Measurements from ENCODE around the gene SP6. TPM values are rescaled to one million over a fixed set of nuclear protein-coding genes. Genes with fewer than 3 reads are reported as not detected.

The SP6 gene
- total RNA-seq, 1 experiment from 2014 or later = not detected

- DNase-seq (ENCODE audit: low read depth) = no peak
Measured at GRCh38 chr17:47856830-47857229, 5.9 kb upstream of the SP6 start.

GRCh38 chr17:47855737-47856136 is 4.8 kb upstream of the SP6 start:
- DNase-seq (ENCODE audit: low read depth) = no peak

GRCh38 chr17:47853616-47854015 is 2.7 kb upstream of the SP6 start:
- no peak for DNase-seq (ENCODE audit: low read depth)

- DNase-seq (ENCODE audit: low read depth) = no peak
Measured at GRCh38 chr17:47852113-47852949, 1.4 kb upstream of the SP6 start.

GRCh38 chr17:47851764-47852112 is 775 bp upstream of the SP6 start:
- DNase-seq (ENCODE audit: low read depth) = no peak

GRCh38 chr17:47850373-47850691 is 631 bp downstream of the SP6 start:
- DNase-seq (ENCODE audit: low read depth) = no peak

- DNase-seq (ENCODE audit: low read depth) = no peak
Measured at GRCh38 chr17:47848198-47848513, 2.8 kb downstream of the SP6 start.

GRCh38 chr17:47847341-47848197 is 3.4 kb downstream of the SP6 start:
- DNase-seq (ENCODE audit: low read depth) = no peak

GRCh38 chr17:47846716-47847340 is 4.1 kb downstream of the SP6 start:
- no peak for DNase-seq (ENCODE audit: low read depth)

- DNase-seq (ENCODE audit: low read depth) = no peak
Measured at GRCh38 chr17:47845716-47846075, 5.3 kb downstream of the SP6 start.

GRCh38 chr17:47844814-47845715 is 5.9 kb downstream of the SP6 start:
- DNase-seq (ENCODE audit: low read depth) = no peak

- DNase-seq (ENCODE audit: low read depth) = peak; percentile 53
Measured at GRCh38 chr17:47844227-47844626, 6.7 kb downstream of the SP6 start.

- no peak for DNase-seq (ENCODE audit: low read depth)
Measured at GRCh38 chr17:47843391-47843730, 7.6 kb downstream of the SP6 start.

GRCh38 chr17:47841488-47842291 is 9.3 kb downstream of the SP6 start:
- no peak for DNase-seq (ENCODE audit: low read depth)

- DNase-seq (ENCODE audit: low read depth) = peak; percentile 73
Measured at GRCh38 chr17:47840742-47841487, 10.0 kb downstream of the SP6 start, which contains the start of gene SCRN2. Gene SCRN2 (minus strand): TSS chr17:47841273. CDS start chr17:47840843, 430 bp downstream.

- DNase-seq (ENCODE audit: low read depth) = no peak
Measured at GRCh38 chr17:47840001-47840741, 10.8 kb downstream of the SP6 start.

GRCh38 chr17:47839071-47839470 is 11.9 kb downstream of the SP6 start:
- DNase-seq (ENCODE audit: low read depth) = no peak

GRCh38 chr17:47838636-47839035 is 12.3 kb downstream of the SP6 start:
- DNase-seq (ENCODE audit: low read depth) = no peak

- peak; percentile 70 for DNase-seq (ENCODE audit: low read depth)
Measured at GRCh38 chr17:47837401-47838039, 13.4 kb downstream of the SP6 start.

Data from RPMI7951 (cell line).